NCI-H2196 treated with DMSO at 0.1 percent for 48 hours (cell line): ENCODE measurements around the gene TRABD.

Experiments used
- DNase-seq: peaks from one replicate; lab custom pipeline; 2025; ENCODE audit not compliant: unreplicated experiment; lab: John Stamatoyannopoulos, UW

Gene TRABD

DNA sequence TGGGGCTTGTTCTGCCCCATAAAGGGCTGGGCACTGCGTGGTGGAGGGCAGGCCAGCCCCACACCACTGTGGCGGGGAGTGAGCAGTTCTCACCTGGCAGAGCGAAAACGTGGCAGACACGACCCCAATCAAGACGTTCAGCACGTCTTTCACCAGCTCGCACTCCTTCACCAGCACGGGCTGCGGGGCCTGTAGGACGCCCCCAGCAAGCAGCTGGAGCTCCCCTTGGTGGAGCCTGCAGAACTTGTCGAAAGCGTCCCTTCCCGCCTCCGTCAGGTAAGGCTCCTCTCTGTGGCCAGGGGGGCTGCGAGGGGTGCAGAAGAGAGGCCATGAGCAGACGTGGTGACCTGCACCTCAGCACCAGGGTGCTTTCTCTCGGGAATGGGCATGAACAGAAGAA, 47.5 kb downstream of the TRABD start:
- DNase-seq, result no peak

DNA sequence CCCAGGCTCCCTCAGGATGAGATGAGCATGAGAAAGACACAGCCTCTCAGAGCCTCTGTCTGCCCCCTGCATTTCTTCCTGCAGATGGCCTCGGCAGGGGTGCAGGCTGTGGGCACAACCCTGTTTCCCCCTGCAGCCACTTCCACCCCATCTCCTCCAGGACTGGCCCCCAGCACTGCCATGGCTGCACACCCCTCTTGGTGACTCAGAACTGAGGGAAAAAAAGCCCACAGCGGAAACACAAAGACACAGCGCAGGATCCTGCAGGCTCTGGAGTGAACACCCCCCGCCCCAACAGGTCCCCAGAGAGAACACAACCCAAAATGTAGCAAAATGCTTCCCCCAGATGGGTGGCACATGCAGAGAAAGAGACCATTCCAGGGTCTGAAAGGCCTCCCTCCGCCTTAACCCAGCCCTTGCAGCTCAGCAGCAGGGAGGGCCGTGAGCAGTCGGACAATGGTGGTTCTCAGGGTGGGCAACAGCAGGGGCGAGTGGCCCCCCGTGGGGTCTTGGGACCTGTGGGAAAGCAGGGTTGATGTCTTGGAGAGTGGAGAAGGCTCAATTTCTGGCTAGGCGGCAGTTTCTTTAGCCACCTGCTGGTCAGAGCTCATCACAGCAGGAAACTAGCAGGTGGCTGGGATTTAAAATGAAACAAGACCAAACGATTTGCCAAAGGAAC, 51.2 kb downstream of the TRABD start:
- no peak for DNase-seq

DNA sequence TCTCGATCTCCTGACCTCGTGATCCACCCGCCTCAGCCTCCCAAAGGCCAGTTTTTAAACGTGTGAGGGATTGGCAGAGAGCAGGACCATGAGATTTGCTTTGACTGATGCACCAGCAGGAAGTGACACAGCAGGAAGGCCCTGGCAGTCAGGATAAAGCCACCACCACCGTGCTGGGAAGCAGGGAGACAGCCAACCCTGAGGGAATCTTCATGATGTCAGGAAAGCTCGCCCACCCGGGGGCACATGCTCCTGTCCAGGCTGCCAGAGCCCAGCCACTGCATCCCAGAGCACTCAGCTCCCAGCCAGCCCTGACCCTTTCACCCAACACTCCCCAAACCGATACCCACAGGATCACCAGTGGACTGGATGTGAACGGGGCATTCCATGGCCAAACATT, 53.0 kb downstream of the TRABD start:
- no peak for DNase-seq

DNA sequence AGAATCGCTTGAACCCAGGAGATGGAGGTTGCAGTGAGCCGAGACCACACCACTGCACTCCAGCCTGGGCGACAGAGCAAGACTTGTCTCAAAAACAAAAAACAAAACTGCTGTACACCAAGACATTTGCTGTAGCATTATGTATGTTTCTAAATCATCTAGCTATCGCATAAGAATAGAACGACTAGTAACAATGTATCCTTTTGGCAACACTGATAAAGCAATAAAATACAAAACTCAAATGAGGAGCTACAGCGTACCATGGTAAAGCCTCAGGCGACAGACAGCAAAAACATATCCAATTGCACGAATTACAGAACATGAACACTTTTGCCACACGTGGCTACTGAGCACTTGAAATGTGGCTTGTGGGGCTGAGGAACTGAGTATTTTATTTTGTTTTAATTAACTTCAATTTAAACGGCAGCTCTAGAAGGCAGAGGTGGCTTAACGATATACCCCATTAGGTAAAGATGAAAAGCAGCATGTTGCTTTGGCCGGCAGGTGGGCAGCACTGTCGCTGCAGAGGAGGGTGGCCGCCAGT, 56.8 kb downstream of the TRABD start:
- no peak for DNase-seq

DNA sequence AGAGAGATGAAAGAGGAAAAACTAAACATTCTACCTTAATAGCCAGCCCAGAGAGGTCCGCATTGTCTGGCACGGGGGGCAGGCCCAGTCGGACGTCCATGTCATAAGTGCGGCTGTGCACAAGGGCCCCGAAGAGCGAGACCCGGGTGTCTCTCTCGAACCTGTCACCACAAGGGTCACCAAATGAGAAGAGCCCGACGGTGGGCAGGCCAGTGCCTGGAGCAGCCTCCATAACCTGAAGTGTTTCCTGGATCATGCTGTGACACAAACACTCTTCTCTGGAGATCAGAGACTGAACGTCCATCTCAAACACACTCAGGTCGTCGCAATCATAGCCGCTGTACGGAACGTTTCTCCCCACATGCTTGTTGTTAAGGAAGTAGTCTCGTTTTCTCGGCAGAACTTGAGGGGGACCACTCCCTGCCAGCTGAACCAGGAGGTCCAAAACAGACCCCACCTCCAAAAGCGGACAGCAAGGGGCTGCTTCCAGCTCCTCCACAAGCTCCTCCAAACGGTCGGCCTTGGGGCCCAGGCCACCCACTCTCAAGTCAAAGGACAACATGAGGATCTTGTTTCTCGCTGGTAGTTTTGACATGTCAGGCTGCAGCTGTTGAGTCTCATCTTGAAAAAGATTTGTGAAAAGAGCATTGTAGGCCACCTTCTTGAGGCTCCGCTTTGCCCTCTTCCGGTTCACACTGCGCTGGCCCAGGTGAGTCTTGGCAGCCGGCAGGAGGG, 58.1 kb downstream of the TRABD start:
- DNase-seq, result no peak

DNA sequence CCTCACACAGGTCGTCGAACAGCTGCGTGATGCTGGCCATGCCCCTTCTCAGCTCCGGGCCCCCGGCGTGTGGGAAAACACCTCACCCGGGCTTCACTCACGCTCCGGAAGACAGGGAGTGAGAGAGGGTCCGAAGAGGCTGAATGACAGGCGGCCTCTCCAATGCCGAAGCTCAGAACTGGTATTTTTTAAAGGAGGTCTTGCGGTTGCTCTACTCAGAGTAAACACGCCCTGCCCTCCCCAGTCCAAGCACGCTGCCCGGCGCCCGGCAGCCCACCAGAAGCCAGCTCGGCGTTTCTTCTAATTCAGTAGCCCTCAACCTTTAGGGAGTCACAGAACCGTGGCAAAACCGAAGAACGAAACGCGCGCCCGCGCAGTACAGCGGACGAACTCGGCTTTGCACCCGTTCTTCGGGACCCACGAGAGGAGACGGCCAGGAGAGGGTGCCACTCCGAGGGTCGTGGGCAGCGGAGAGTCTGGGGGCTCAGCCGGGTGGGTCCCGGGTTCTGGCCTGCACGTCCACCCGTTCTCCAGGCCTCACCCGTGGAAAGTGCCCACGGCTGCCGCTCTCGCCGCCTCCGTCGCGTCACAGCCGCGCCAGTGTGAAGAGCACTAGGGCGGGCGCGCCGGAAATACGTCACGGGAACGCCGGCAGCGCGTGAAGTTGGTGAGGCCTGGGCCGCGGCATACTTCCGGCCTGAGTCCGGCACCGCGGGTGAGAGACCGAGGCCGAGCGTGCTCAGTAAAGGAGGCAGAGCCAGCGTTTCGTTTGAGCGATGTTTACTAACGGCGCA, 58.9 kb downstream of the TRABD start, which contains the start of gene TUBGCP6:
TSS of gene TUBGCP6 (minus strand) at position 604 of the 794 bp plus-strand sequence. CDS start at position 40, 564 bp downstream.
- peak; percentile 28 for DNase-seq

DNA sequence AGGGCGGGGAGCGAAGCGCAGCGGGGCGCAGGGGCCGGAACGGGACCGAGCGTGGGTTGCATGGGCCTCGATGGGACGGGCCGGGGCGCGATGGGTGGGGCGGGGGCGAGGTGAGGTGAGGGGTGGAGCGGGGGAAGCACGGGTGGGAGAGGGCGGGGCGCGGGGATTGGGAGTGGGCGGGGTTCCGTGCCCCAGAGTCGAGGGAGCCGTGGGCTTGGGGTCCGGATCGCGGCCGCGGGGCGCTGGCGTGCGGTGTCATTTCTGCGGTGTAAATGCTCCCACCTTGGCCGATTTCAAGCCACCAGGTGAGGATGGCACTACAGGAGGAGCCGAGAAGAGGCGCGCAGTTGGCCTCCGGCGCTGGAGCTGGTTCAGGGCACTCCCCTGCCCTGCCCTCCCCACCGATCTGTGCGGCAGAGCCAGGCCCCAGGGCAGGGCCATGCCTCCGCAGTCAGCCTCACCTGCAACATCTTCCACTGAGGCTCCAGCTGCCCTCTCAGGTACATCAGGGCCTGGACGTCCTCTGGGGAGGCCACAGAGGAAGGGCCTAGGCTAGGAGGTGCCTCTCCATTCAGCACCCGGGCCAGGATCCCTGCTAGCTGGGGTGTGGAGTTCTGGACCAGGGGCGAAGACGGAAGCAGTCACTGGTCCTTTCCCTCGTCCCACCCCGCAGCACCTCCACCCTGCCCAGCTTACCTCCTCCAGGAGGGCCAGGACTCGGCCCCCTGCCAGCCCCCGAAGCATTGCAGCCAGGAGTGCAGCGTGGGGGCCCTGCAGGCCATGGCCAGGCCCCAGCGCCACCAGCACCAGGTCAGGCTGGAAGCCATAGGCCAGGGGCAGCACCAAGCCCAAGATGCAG, 59.7 kb downstream of the TRABD start:
- DNase-seq, result no peak

DNA sequence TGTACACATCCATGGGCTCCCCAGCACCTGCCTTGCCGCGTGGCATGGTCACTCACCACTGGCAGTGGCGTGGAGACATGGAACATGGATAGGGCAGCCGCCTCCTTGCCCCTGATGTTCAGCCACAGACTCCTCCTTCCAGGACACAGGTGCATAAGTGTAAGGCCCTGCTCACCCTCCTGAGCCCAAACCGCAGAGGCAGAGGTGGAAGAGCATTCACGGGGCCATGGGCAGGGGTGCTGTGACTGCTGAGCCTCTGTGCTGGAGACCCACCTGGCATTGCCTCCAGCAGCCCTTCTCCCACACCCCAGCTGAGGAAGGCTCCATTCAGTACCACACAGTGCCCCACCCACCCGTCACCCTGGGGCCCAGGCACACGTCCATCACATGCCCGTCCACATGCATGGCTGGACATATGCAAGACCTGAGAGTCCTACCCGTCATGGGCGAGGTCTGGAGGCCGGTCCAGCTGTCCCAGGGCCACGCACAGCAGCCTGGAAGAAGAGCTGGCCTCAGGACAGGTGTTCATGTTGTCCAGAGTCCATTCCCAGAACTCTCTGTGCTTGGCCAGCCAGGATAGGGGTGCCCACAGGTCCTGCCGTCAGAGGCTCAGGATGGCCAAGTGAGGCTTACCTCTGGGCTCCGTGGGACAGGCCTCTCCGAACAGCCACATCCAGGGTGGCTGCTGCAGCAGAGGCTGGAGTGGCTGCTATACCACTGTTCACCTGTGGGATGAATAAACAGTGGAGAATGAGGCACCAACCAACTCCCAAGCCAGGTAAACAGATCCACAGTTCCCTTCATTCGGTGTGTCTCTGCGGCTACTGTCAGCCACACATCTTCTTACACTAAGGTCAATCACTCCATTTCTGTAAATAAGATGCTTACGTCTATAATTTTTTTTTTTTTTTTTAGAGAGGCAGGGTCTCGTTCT, 60.8 kb downstream of the TRABD start:
- DNase-seq, result no peak

DNA sequence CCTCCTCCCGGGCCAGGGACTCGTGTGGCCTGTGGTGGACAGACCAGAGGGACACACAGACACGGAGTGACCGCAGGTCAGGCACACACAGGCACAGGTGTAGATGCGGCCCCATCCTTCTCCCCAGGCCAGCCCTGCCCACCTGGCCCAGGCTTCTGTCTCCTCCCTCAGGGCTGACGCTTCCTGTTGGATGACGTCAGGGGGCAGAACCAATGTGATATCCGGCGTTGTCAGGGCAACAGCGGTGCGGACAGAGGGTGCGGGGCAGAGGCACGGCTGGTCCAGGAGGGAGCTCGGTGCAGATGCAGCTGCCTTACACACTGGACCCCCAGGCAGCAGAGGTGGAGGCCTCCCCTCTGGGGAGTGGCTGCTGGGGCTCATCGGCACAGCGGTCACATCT, 62.0 kb downstream of the TRABD start:
- peak; percentile 61 for DNase-seq

DNA sequence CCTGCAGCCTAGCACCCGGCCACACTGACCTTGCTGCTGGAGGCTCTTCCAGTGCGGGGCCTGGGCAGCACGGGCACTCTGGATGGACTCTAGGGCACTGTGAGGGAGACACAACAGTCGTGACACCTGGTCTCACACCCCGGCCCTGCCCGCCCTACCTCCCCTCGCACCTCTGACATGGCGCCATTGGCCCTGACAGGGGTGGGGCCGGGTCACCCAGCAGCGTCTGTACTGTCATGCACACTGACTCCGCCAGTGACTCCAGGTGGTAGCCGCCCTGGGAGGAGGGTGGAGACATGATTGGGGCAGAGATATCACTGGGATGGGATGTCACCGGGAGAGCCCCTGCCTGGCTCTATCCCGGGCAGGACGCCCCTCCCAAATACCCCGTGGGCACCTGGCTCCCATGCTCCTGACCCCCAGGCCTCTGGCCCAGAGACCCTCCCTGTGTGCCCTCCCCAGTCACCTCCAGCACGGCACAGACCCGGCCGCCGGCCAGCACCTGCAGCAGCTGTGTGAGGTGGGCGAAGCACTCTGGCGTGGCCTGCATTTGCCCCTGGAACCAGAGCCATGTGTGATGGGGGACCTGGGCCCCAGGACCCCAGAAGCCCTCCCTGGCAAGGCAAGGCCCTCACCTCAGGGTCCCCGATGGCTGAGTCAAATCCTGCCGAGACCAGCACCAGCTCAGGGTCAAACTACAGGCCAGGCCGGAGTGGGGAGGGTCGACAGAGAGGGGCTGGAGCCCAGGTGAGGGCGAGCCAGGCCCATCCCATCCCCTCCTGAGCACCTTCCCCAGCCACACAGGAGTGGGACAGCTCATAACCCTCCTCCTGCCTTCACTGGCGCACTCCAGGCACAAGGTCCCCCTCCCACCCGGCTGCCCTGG, 62.7 kb downstream of the TRABD start:
- no peak for DNase-seq
